ENCODE data around the gene SLC37A1.

GRCh38 chr21:42630626-42631025 is 117.0 kb downstream of the SLC37A1 start:
- TF ChIP-seq POLR2AphosphoS5 (IDR thresholded peaks at IDR 0.05; ENCODE audit: control insufficient read depth, insufficient read depth, low read depth, low read length) (no peak), JUND (IDR thresholded peaks at IDR 0.05; ENCODE audit: borderline replicate concordance, low read depth, low read length) (no peak), JUND (tag; IDR thresholded peaks at IDR 0.05; ENCODE audit: borderline replicate concordance, low read depth, low read length) (no peak), NBN (IDR thresholded peaks at IDR 0.05; ENCODE audit: low read depth) (no peak), ZBTB8A (IDR thresholded peaks at IDR 0.05; ENCODE audit: partially characterized antibody) (no peak), SREBF1 (IDR thresholded peaks at IDR 0.05; ENCODE audit: borderline replicate concordance, low read depth, low read length) (no peak), ZNF232 (CRISPR knock-in tag; IDR thresholded peaks at IDR 0.05) (no peak), HNRNPL (IDR thresholded peaks at IDR 0.05; ENCODE audit: low read depth, low read length) (no peak), FOXJ3 (CRISPR knock-in tag; IDR thresholded peaks at IDR 0.05) (no peak)
- TF ChIP-seq, protein P1, sequence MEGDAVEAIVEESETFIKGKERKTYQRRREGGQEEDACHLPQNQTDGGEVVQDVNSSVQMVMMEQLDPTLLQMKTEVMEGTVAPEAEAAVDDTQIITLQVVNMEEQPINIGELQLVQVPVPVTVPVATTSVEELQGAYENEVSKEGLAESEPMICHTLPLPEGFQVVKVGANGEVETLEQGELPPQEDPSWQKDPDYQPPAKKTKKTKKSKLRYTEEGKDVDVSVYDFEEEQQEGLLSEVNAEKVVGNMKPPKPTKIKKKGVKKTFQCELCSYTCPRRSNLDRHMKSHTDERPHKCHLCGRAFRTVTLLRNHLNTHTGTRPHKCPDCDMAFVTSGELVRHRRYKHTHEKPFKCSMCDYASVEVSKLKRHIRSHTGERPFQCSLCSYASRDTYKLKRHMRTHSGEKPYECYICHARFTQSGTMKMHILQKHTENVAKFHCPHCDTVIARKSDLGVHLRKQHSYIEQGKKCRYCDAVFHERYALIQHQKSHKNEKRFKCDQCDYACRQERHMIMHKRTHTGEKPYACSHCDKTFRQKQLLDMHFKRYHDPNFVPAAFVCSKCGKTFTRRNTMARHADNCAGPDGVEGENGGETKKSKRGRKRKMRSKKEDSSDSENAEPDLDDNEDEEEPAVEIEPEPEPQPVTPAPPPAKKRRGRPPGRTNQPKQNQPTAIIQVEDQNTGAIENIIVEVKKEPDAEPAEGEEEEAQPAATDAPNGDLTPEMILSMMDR (IDR thresholded peaks at IDR 0.05 in 2 of 3, conservative IDR thresholded peaks at IDR 0.05 in 1 of 3; ENCODE audit: insufficient read depth in 2 of 3, low read depth in 1 of 3, low read length in 3 of 3), result no peak

Data from K562 (cell line).